Mesendoderm (in vitro differentiated cells): ENCODE data around the gene EIF5B.

Source experiments
- DNase-seq: peaks from one replicate; pipeline ENCODE4 v3.0.0; 2013
- H2AK5ac ChIP-seq: 2 replicates; pipeline ENCODE4 v1.6.1; 2013; ENCODE audit warnings: low read length, inconsistent platforms
- H2BK120ac ChIP-seq: 2 replicates; pipeline ENCODE4 v1.6.1; 2013; ENCODE audit warnings: low read depth, mild to moderate bottlenecking, low read length, moderate library complexity, mixed read lengths
- H2BK15ac ChIP-seq: replicated peaks from 2 replicates; pipeline ENCODE4 v1.6.1; 2013; ENCODE audit warnings: low read depth, mild to moderate bottlenecking, moderate library complexity
- H2BK5ac ChIP-seq: 2 replicates; pipeline ENCODE4 v1.6.1; 2013; ENCODE audit warnings: low read length, inconsistent platforms
- H3K18ac ChIP-seq: 2 replicates; pipeline ENCODE4 v1.6.1; 2013; ENCODE audit warnings: mild to moderate bottlenecking, low read length, mixed read lengths
- H3K23ac ChIP-seq: one replicate; pipeline ENCODE4 v1.6.1; 2013; ENCODE audit warnings: low read length
- H3K27ac ChIP-seq: 2 replicates; pipeline ENCODE4 v1.5.1; 2013; ENCODE audit warnings: low read depth, mild to moderate bottlenecking, inconsistent platforms, low read length, moderate library complexity
- H3K27me3 ChIP-seq: 2 replicates; pipeline ENCODE4 v1.6.1; 2013; ENCODE audit warnings: low read length, control low read depth, mild to moderate bottlenecking, inconsistent platforms; ENCODE audit not compliant: insufficient read depth, poor library complexity
- H3K36me3 ChIP-seq: 2 replicates; pipeline ENCODE4 v1.6.1; 2013; ENCODE audit warnings: low read length, inconsistent platforms; ENCODE audit not compliant: control insufficient read depth, insufficient read depth
- H3K4ac ChIP-seq: one replicate; pipeline ENCODE4 v1.6.1; 2013; ENCODE audit warnings: low read depth, mild to moderate bottlenecking, low read length, moderate library complexity
- H3K4me1 ChIP-seq: 2 replicates; pipeline ENCODE4 v1.6.1; 2013; ENCODE audit warnings: low read depth, low read length, inconsistent platforms; ENCODE audit not compliant: control insufficient read depth
- H3K4me2 ChIP-seq: 2 replicates; pipeline ENCODE4 v1.6.1; 2013; ENCODE audit warnings: low read length
- H3K4me3 ChIP-seq: 2 replicates; pipeline ENCODE4 v1.5.1; 2013; ENCODE audit warnings: mild to moderate bottlenecking, low read length
- H3K56ac ChIP-seq: one replicate; pipeline ENCODE4 v1.6.1; 2013; ENCODE audit warnings: low read length
- H3K79me1 ChIP-seq: 2 replicates; pipeline ENCODE4 v1.6.1; 2013; ENCODE audit warnings: low read length, inconsistent platforms
- H3K79me2 ChIP-seq: 2 replicates; pipeline ENCODE4 v1.6.1; 2013; ENCODE audit warnings: mild to moderate bottlenecking, low read length; ENCODE audit not compliant: control insufficient read depth, insufficient read depth
- H3K9ac ChIP-seq: 2 replicates; pipeline ENCODE4 v1.6.1; 2013; ENCODE audit warnings: low read length, inconsistent platforms
- H4K5ac ChIP-seq: one replicate; pipeline ENCODE4 v1.6.1; 2013; ENCODE audit warnings: low read length
- H4K8ac ChIP-seq: one replicate; pipeline ENCODE4 v1.6.1; 2013; ENCODE audit warnings: low read depth, mild to moderate bottlenecking, control low read depth, low read length, moderate library complexity
- WGBS: extraction: QIAGEN DNeasy Blood & Tissue Kit; methylation state at CpG from one replicate; pipeline ENCODE4 v1.1.7; 2013; ENCODE audit warnings: low lambda C conversion rate, missing lambda C conversion rate; ENCODE audit not compliant: insufficient coverage; ENCODE audit errors: extremely low coverage; 5-methylcytosine and 5-hydroxymethylcytosine counted together

The EIF5B gene

GRCh38 chr2:99398303-99398702, 61.1 kb downstream of the EIF5B start:
- no CpG with 5 or more reads among the region's 5 CpGs for WGBS
- Histone ChIP-seq H3K36me3 (peaks cover 8% of the 10 kb centered on the region), H3K18ac (no peak overlapping the region), H3K27me3 (no peaks in the 10 kb centered on the region), H3K9ac (no peak overlapping the region), H4K5ac (no peak overlapping the region), H3K4me1 (no peaks in the 10 kb centered on the region), H2BK15ac (no peak overlapping the region), H3K79me1 (no peaks in the 10 kb centered on the region), H3K23ac (no peak overlapping the region), H2BK5ac (no peak overlapping the region), H2AK5ac (no peak overlapping the region), H3K27ac (no peak overlapping the region), H4K8ac (no peak overlapping the region), H3K79me2 (no peaks in the 10 kb centered on the region), H2BK120ac (no peak overlapping the region), H3K4ac (no peak overlapping the region), H3K4me2 (no peak overlapping the region), H3K56ac (no peak overlapping the region), H3K4me3 (no peak overlapping the region)
- DNase-seq: no peak

GRCh38 chr2:99399063-99399462, 61.9 kb downstream of the EIF5B start:
- Histone ChIP-seq H2BK15ac (no peak overlapping the region), H3K27me3 (no peaks in the 10 kb centered on the region), H3K18ac (no peak overlapping the region), H4K5ac (no peak overlapping the region), H3K23ac (no peak overlapping the region), H3K79me2 (no peaks in the 10 kb centered on the region), H3K4me3 (no peak overlapping the region), H3K79me1 (no peaks in the 10 kb centered on the region), H2BK120ac (no peak overlapping the region), H2AK5ac (no peak overlapping the region), H3K9ac (no peak overlapping the region), H3K4ac (no peak overlapping the region), H3K27ac (no peak overlapping the region), H3K36me3 (peaks cover 5% of the 10 kb centered on the region), H4K8ac (no peak overlapping the region), H3K4me1 (no peaks in the 10 kb centered on the region), H2BK5ac (no peak overlapping the region), H3K56ac (no peak overlapping the region), H3K4me2 (no peak overlapping the region)
- no peak for DNase-seq
- no CpG with 5 or more reads among the region's 5 CpGs for WGBS

- Histone ChIP-seq H2BK15ac (no peak overlapping the region), H4K5ac (no peak overlapping the region), H3K56ac (no peak overlapping the region), H2BK5ac (no peak overlapping the region), H3K79me2 (no peaks in the 10 kb centered on the region), H3K4ac (no peak overlapping the region), H3K36me3 (peaks cover 5% of the 10 kb centered on the region), H2AK5ac (no peak overlapping the region), H3K9ac (no peak overlapping the region), H3K4me1 (no peaks in the 10 kb centered on the region), H3K79me1 (no peaks in the 10 kb centered on the region), H3K18ac (no peak overlapping the region), H2BK120ac (no peak overlapping the region), H3K27ac (no peak overlapping the region), H3K4me2 (no peak overlapping the region), H3K23ac (no peak overlapping the region), H3K27me3 (no peaks in the 10 kb centered on the region), H4K8ac (no peak overlapping the region), H3K4me3 (no peak overlapping the region)
- no CpG with 5 or more reads among the region's 2 CpGs for WGBS
- DNase-seq: no peak
These were observed 62.6 kb downstream of the EIF5B start for GRCh38 chr2:99399795-99400194.

GRCh38 chr2:99401841-99402240, 64.7 kb downstream of the EIF5B start:
- H3K27ac ChIP-seq: no peak overlapping the region
- no peak overlapping the region for H2BK120ac ChIP-seq
- H3K23ac ChIP-seq: no peak overlapping the region
- no peak overlapping the region for H3K9ac ChIP-seq
- H2AK5ac ChIP-seq: no peak overlapping the region
- no peaks in the 10 kb centered on the region for H3K27me3 ChIP-seq
- no peak overlapping the region for H3K4ac ChIP-seq
- H3K36me3 ChIP-seq: peaks cover 9% of the 10 kb centered on the region
- WGBS: no CpG with 5 or more reads among the region's 4 CpGs
- H2BK5ac ChIP-seq: no peak overlapping the region
- no peaks in the 10 kb centered on the region for H3K79me2 ChIP-seq
- no peak overlapping the region for H4K5ac ChIP-seq
- no peaks in the 10 kb centered on the region for H3K79me1 ChIP-seq
- no peak overlapping the region for H3K4me3 ChIP-seq
- H3K4me2 ChIP-seq: no peak overlapping the region
- H3K4me1 ChIP-seq: no peaks in the 10 kb centered on the region
- no peak overlapping the region for H2BK15ac ChIP-seq
- no peak for DNase-seq
- H3K56ac ChIP-seq: no peak overlapping the region
- H4K8ac ChIP-seq: no peak overlapping the region
- no peak overlapping the region for H3K18ac ChIP-seq

- no peak overlapping the region for H2AK5ac ChIP-seq
- H3K18ac ChIP-seq: no peak overlapping the region
- no peak overlapping the region for H3K4ac ChIP-seq
- no peak overlapping the region for H3K23ac ChIP-seq
- H3K4me3 ChIP-seq: no peak overlapping the region
- no peak overlapping the region for H3K56ac ChIP-seq
- H3K27ac ChIP-seq: no peak overlapping the region
- H2BK5ac ChIP-seq: no peak overlapping the region
- H3K79me2 ChIP-seq: no peaks in the 10 kb centered on the region
- H2BK120ac ChIP-seq: no peak overlapping the region
- no peak overlapping the region for H4K5ac ChIP-seq
- DNase-seq: no peak
- no peak overlapping the region for H2BK15ac ChIP-seq
- H3K79me1 ChIP-seq: no peaks in the 10 kb centered on the region
- H4K8ac ChIP-seq: no peak overlapping the region
- H3K9ac ChIP-seq: no peak overlapping the region
- H3K36me3 ChIP-seq: peaks cover 5% of the 10 kb centered on the region
- no peaks in the 10 kb centered on the region for H3K27me3 ChIP-seq
- no peaks in the 10 kb centered on the region for H3K4me1 ChIP-seq
- H3K4me2 ChIP-seq: no peak overlapping the region
These were observed 65.9 kb downstream of the EIF5B start for GRCh38 chr2:99403084-99403483.

GRCh38 chr2:99403524-99403923, 66.3 kb downstream of the EIF5B start:
- H3K27ac ChIP-seq: no peak overlapping the region

More at GRCh38 chr2:99403524-99403923, 66.3 kb downstream of the EIF5B start:
- no peak overlapping the region for H3K4me3 ChIP-seq
- no peaks in the 10 kb centered on the region for H3K4me1 ChIP-seq
- H3K9ac ChIP-seq: no peak overlapping the region
- no CpG with 5 or more reads among the region's 4 CpGs for WGBS
- H4K8ac ChIP-seq: no peak overlapping the region
- H3K4ac ChIP-seq: no peak overlapping the region
- H3K18ac ChIP-seq: no peak overlapping the region
- DNase-seq: peak; percentile 82
- H3K79me2 ChIP-seq: no peaks in the 10 kb centered on the region
- H3K56ac ChIP-seq: no peak overlapping the region
- H4K5ac ChIP-seq: no peak overlapping the region
- no peak overlapping the region for H2AK5ac ChIP-seq
- H3K36me3 ChIP-seq: peaks cover 5% of the 10 kb centered on the region
- H3K27me3 ChIP-seq: no peaks in the 10 kb centered on the region
- H2BK5ac ChIP-seq: no peak overlapping the region
- H2BK15ac ChIP-seq: no peak overlapping the region
- H3K79me1 ChIP-seq: no peaks in the 10 kb centered on the region
- H3K23ac ChIP-seq: no peak overlapping the region
- H3K4me2 ChIP-seq: no peak overlapping the region
- H2BK120ac ChIP-seq: no peak overlapping the region
